SK-N-MC (cell line): ENCODE data around the gene IL10RB.
"Not testable (repeated sequence)": the region's sequence is repeated elsewhere in the genome, so short reads cannot be mapped to it uniquely, and the experiment has no call there.

Source experiments
- DNase-seq: peaks from one replicate; pipeline ENCODE4 v3.0.0-alpha.2; 2011; ENCODE audit warnings: low read depth, low spot score
- H3K27ac ChIP-seq: fragments of 200-600 bp; sonication (generic); 2 replicates; pipeline ENCODE4 v1.5.1; 2016; ENCODE audit warnings: mixed run types
- H3K36me3 ChIP-seq: fragments of 200-600 bp; sonication (generic); 2 replicates; pipeline ENCODE4 v1.6.1; 2017; ENCODE audit warnings: antibody characterized with exemption, low read length, mixed read lengths; ENCODE audit not compliant: insufficient read depth
- H3K4me3 ChIP-seq: fragments of 200-600 bp; sonication (generic); 2 replicates; pipeline ENCODE4 v1.5.1; 2016
- H3K9ac ChIP-seq: fragments of 200-600 bp; sonication (generic); 2 replicates; pipeline ENCODE4 v1.8.0; 2017; ENCODE audit warnings: mixed run types, mixed read lengths; ENCODE audit not compliant: insufficient read length
- H3K9me3 ChIP-seq: fragments of 200-600 bp; sonication (generic); 2 replicates; pipeline ENCODE4 v1.6.1; 2017; ENCODE audit warnings: low read depth, mild to moderate bottlenecking, antibody characterized with exemption, low read length, moderate library complexity, mixed read lengths
- EZH2 ChIP-seq: fragments of 200-600 bp; sonication (generic); IDR thresholded peaks from one replicate; pipeline ENCODE4 v1.6.1; 2017; ENCODE audit warnings: antibody characterized with exemption
- FOXP2 ChIP-seq: optimal IDR thresholded peaks from 2 replicates; pipeline ENCODE3; 2011; ENCODE audit warnings: mild to moderate bottlenecking, moderate library complexity; ENCODE audit not compliant: insufficient read depth; ENCODE audit errors: extremely low read length, control extremely low read depth
- POLR2AphosphoS5 ChIP-seq: IDR thresholded peaks from 2 replicates; pipeline ENCODE4 v1.6.1; 2012; ENCODE audit warnings: mild to moderate bottlenecking, low read depth, low read length, borderline replicate concordance

The IL10RB gene

GRCh38 chr21:33266050-33266788, at the start of gene IL10RB:
Gene IL10RB, plus strand, starts transcription at chr21:33266367. Its CDS starts 99 bp downstream, at chr21:33266466.
- Histone ChIP-seq H3K36me3 (no peaks in the 10 kb centered on the region; the same call in 1 of the 2 replicates), H3K27ac (no peak within 1 kb of the TSS), H3K9ac (peak within 1 kb of the TSS; percentile 79), H3K9me3 (no peaks in the 10 kb centered on the region), H3K4me3 (peak within 1 kb of the TSS; percentile 89)
- no peak for DNase-seq
- TF ChIP-seq FOXP2 (no peak), POLR2AphosphoS5 (peak; percentile 77)

GRCh38 chr21:33217138-33217520, 49.0 kb upstream of the IL10RB start:
- TF ChIP-seq FOXP2: no peak
- no peak for TF ChIP-seq EZH2
- TF ChIP-seq POLR2AphosphoS5: no peak
- H3K9ac ChIP-seq: no peak overlapping the region
- no peaks in the 10 kb centered on the region for H3K9me3 ChIP-seq
- no peak for DNase-seq
- no peaks in the 10 kb centered on the region for H3K36me3 ChIP-seq
- H3K27ac ChIP-seq: no peak overlapping the region
- no peak overlapping the region for H3K4me3 ChIP-seq

GRCh38 chr21:33219300-33219699, 46.9 kb upstream of the IL10RB start:
- H3K4me3 ChIP-seq: no peak overlapping the region
- H3K27ac ChIP-seq: no peak overlapping the region
- TF ChIP-seq FOXP2 (no peak), EZH2 (no peak), POLR2AphosphoS5 (no peak)
- H3K9ac ChIP-seq: no peak overlapping the region
- H3K9me3 ChIP-seq: no peaks in the 10 kb centered on the region
- DNase-seq: no peak
- no peaks in the 10 kb centered on the region for H3K36me3 ChIP-seq

GRCh38 chr21:33219954-33220353, 46.2 kb upstream of the IL10RB start:
- Histone ChIP-seq H3K27ac (no peak overlapping the region), H3K36me3 (no peaks in the 10 kb centered on the region), H3K9me3 (no peaks in the 10 kb centered on the region), H3K9ac (no peak overlapping the region), H3K4me3 (no peak overlapping the region)
- DNase-seq: no peak
- TF ChIP-seq EZH2 (no peak), FOXP2 (no peak), POLR2AphosphoS5 (no peak)

- H3K4me3 ChIP-seq, H3K9me3 ChIP-seq, H3K9ac ChIP-seq, DNase-seq, H3K36me3 ChIP-seq, H3K27ac ChIP-seq: not testable (repeated sequence)
Observed at GRCh38 chr21:33225376-33225775, 40.8 kb upstream of the IL10RB start.

- Histone ChIP-seq H3K27ac (no peak overlapping the region), H3K4me3 (no peak overlapping the region)
- no peak for TF ChIP-seq EZH2
- TF ChIP-seq POLR2AphosphoS5: no peak
- TF ChIP-seq FOXP2: no peak
Observed at GRCh38 chr21:33228455-33228854, 37.7 kb upstream of the IL10RB start.

GRCh38 chr21:33229099-33229783, 36.9 kb upstream of the IL10RB start:
- H3K9me3 ChIP-seq: no peaks in the 10 kb centered on the region
- no peak for TF ChIP-seq FOXP2
- no peak for TF ChIP-seq POLR2AphosphoS5
- TF ChIP-seq EZH2: no peak
- no peak for DNase-seq
- H3K27ac ChIP-seq: no peak overlapping the region
- H3K36me3 ChIP-seq: no peaks in the 10 kb centered on the region
- H3K4me3 ChIP-seq: peak overlapping the region; percentile 95
- H3K9ac ChIP-seq: peak overlapping the region; percentile 62

More at GRCh38 chr21:33228455-33228854, 37.7 kb upstream of the IL10RB start:
- H3K9ac ChIP-seq: no peak overlapping the region
- DNase-seq: no peak
- H3K36me3 ChIP-seq: no peaks in the 10 kb centered on the region
- no peaks in the 10 kb centered on the region for H3K9me3 ChIP-seq

GRCh38 chr21:33229784-33230544, 36.2 kb upstream of the IL10RB start, which contains the start of gene IFNAR2:
Gene IFNAR2, plus strand, starts transcription at chr21:33229938. Its CDS starts 11,985 bp downstream, at chr21:33241923.
- TF ChIP-seq FOXP2 (no peak), POLR2AphosphoS5 (peak; percentile 58; the same call in 1 of the 2 replicates), EZH2 (no peak)
- Histone ChIP-seq H3K27ac (no peak within 1 kb of the TSS), H3K36me3 (no peaks in the 10 kb centered on the region), H3K9ac (peak within 1 kb of the TSS; percentile 83), H3K9me3 (no peaks in the 10 kb centered on the region), H3K4me3 (peak within 1 kb of the TSS; percentile 95)
- DNase-seq: no peak
